ENCODE results near the gene AFG1L.

Gene AFG1L

GRCh38 chr6:108355890-108356289, 61.0 kb downstream of the AFG1L start:
- H3K4me3 ChIP-seq (IDR thresholded peaks at IDR 0.05; ENCODE audit: insufficient read depth, low read depth, low read length): no peak overlapping the region
- no peak overlapping the region for H3K9ac ChIP-seq
- no peak overlapping the region for H2AFZ ChIP-seq (ENCODE audit: low read depth)
- no peaks in the 10 kb centered on the region for H4K20me1 ChIP-seq (ENCODE audit: insufficient read depth)
- H3K27me3 ChIP-seq (ENCODE audit: insufficient read depth, low read depth): no peaks in the 10 kb centered on the region
- no peak for TF ChIP-seq CTCF (conservative IDR thresholded peaks at IDR 0.05; ENCODE audit: low read depth, low read length)
- no peak overlapping the region for H3K4me2 ChIP-seq
- no peaks in the 10 kb centered on the region for H3K79me2 ChIP-seq (ENCODE audit: insufficient read depth, low read depth)
- no peak overlapping the region for H3K27ac ChIP-seq
- H3K4me1 ChIP-seq (ENCODE audit: low read depth, poor library complexity, severe bottlenecking): no peaks in the 10 kb centered on the region
- H3K36me3 ChIP-seq (ENCODE audit: insufficient read depth): no peaks in the 10 kb centered on the region

- H3K4me2 ChIP-seq: no peak overlapping the region
Observed at GRCh38 chr6:108359901-108360882, 65.3 kb downstream of the AFG1L start.

GRCh38 chr6:108360919-108361311, 66.1 kb downstream of the AFG1L start:
- H3K4me3 ChIP-seq (IDR thresholded peaks at IDR 0.05; ENCODE audit: insufficient read depth, low read depth, low read length): no peak overlapping the region
- no peaks in the 10 kb centered on the region for H3K27me3 ChIP-seq (ENCODE audit: insufficient read depth, low read depth)
- H3K9ac ChIP-seq: no peak overlapping the region
- TF ChIP-seq CTCF (conservative IDR thresholded peaks at IDR 0.05; ENCODE audit: low read depth, low read length): no peak
- H3K4me2 ChIP-seq: no peak overlapping the region
- no peaks in the 10 kb centered on the region for H3K36me3 ChIP-seq (ENCODE audit: insufficient read depth)
- H2AFZ ChIP-seq (ENCODE audit: low read depth): no peak overlapping the region
- no peaks in the 10 kb centered on the region for H3K4me1 ChIP-seq (ENCODE audit: low read depth, poor library complexity, severe bottlenecking)
- no peak overlapping the region for H3K27ac ChIP-seq
- no peaks in the 10 kb centered on the region for H4K20me1 ChIP-seq (ENCODE audit: insufficient read depth)
- H3K79me2 ChIP-seq (ENCODE audit: insufficient read depth, low read depth): no peaks in the 10 kb centered on the region

More at GRCh38 chr6:108359901-108360882, 65.3 kb downstream of the AFG1L start:
- Histone ChIP-seq H3K27me3 (ENCODE audit: insufficient read depth, low read depth) (no peaks in the 10 kb centered on the region), H3K9ac (no peak overlapping the region), H2AFZ (ENCODE audit: low read depth) (no peak overlapping the region), H4K20me1 (ENCODE audit: insufficient read depth) (no peaks in the 10 kb centered on the region), H3K4me3 (IDR thresholded peaks at IDR 0.05; ENCODE audit: insufficient read depth, low read depth, low read length) (no peak overlapping the region), H3K79me2 (ENCODE audit: insufficient read depth, low read depth) (no peaks in the 10 kb centered on the region), H3K36me3 (ENCODE audit: insufficient read depth) (no peaks in the 10 kb centered on the region), H3K4me1 (ENCODE audit: low read depth, poor library complexity, severe bottlenecking) (no peaks in the 10 kb centered on the region), H3K27ac (no peak overlapping the region)
- TF ChIP-seq CTCF (conservative IDR thresholded peaks at IDR 0.05; ENCODE audit: low read depth, low read length): no peak

GRCh38 chr6:108361312-108361932, 66.6 kb downstream of the AFG1L start:
- Histone ChIP-seq H3K4me2 (no peak overlapping the region), H3K27ac (no peak overlapping the region), H3K36me3 (ENCODE audit: insufficient read depth) (no peaks in the 10 kb centered on the region), H4K20me1 (ENCODE audit: insufficient read depth) (no peaks in the 10 kb centered on the region), H3K4me3 (IDR thresholded peaks at IDR 0.05; ENCODE audit: insufficient read depth, low read depth, low read length) (no peak overlapping the region), H2AFZ (ENCODE audit: low read depth) (no peak overlapping the region), H3K9ac (no peak overlapping the region), H3K4me1 (ENCODE audit: low read depth, poor library complexity, severe bottlenecking) (no peaks in the 10 kb centered on the region), H3K79me2 (ENCODE audit: insufficient read depth, low read depth) (no peaks in the 10 kb centered on the region), H3K27me3 (ENCODE audit: insufficient read depth, low read depth) (no peaks in the 10 kb centered on the region)
- TF ChIP-seq CTCF (conservative IDR thresholded peaks at IDR 0.05; ENCODE audit: low read depth, low read length): no peak

Data from KMS-11 (cell line).